Uterus (tissue), 4 donors: Measurements from ENCODE around the gene ONECUT1. TPM values are rescaled to one million over a fixed set of nuclear protein-coding genes. Genes with fewer than 3 reads are reported as not detected.
A peak's percentile ranks its signal among the peaks of the same experiment; 100 is the strongest.

Experiments used
- DNase-seq, 2 donors: peaks; one replicate each; pipeline ENCODE4 v3.0.0-alpha.2; 2019 to 2020
- H3K27ac ChIP-seq, 2 donors: fragments of 200-600 bp; sonication (generic); 1 replicate in 1 of 2; 2 replicates in 1 of 2; pipeline ENCODE4 v1.5.1; 2016 to 2018
- H3K27me3 ChIP-seq, 2 donors: fragments of 200-600 bp; sonication (generic); one replicate each; pipeline ENCODE4 v1.5.1; 2018 to 2019; ENCODE audit warnings: control low read depth in 1 of 2
- H3K36me3 ChIP-seq, 2 donors: fragments of 200-600 bp; sonication (generic); one replicate each; pipeline ENCODE4 v1.5.1; 2019; ENCODE audit warnings: control low read depth in 1 of 2
- H3K4me1 ChIP-seq, 2 donors: fragments of 200-600 bp; sonication (generic); one replicate each; pipeline ENCODE4 v1.5.1; 2018 to 2019; ENCODE audit warnings: control low read depth in 1 of 2
- H3K4me3 ChIP-seq, 2 donors: fragments of 200-600 bp; sonication (generic); 1 replicate in 1 of 2; 2 replicates in 1 of 2; pipeline ENCODE4 v1.5.1; 2018 to 2019; ENCODE audit warnings: mild to moderate bottlenecking in 1 of 2
- H3K9me3 ChIP-seq, 2 donors: fragments of 200-600 bp; sonication (generic); one replicate each; pipeline ENCODE4 v1.5.1; 2019; ENCODE audit warnings: control low read depth in 1 of 2
- CTCF ChIP-seq, 4 experiments: fragments of 200-600 bp in 2 of 4; fragments of 450-650 bp in 2 of 4; sonication (generic) in 2 of 4; IDR thresholded peaks; one replicate each; pipeline ENCODE4 v1.5.1; 2016 to 2019; ENCODE audit warnings: antibody characterized with exemption in 4 of 4, mild to moderate bottlenecking in 2 of 4, moderate library complexity in 1 of 4
- POLR2A ChIP-seq, 2 donors: fragments of 450-650 bp; IDR thresholded peaks; one replicate each; pipeline ENCODE4 v1.6.1; 2016; ENCODE audit warnings: antibody characterized with exemption in 2 of 2, mild to moderate bottlenecking in 1 of 2, moderate library complexity in 1 of 2
- intact Hi-C: fragments of 100-400 bp; cut with DNase I; formaldehyde crosslinking; loops from one replicate; pipeline ENCODE4 v1.15.1; 2023; ENCODE audit warnings: low total_unique reads
- total RNA-seq, 4 donors: library from RNA; depleted of rRNA in 3 of 4; stranded (reverse); fragments of >200 nt in 3 of 4; gene quantifications; one replicate each; pipeline versions ENCODE4 v1.1.0 to v1.2.4, GENCODE V29; 2014 to 2023
- donor health status: DM: yes; HTN: yes; CAD: no.

Gene ONECUT1
- total RNA-seq, 4 donors from 2014 or later = not detected

- H3K27me3 ChIP-seq = peaks cover 3 to 47% of the 10 kb centered on the region in 2 donors
- intact Hi-C loops = no loop called here
- H3K9me3 ChIP-seq = no peaks in the 10 kb centered on the region
- peaks cover 0 to 7% of the 10 kb centered on the region in 2 donors for H3K4me1 ChIP-seq
- no peaks in the 10 kb centered on the region for H3K36me3 ChIP-seq
- DNase-seq = peak in 1 of 2 donors; percentile 35
- H3K27ac ChIP-seq = no peak overlapping the region
- TF ChIP-seq POLR2A (IDR thresholded peaks at IDR 0.05) (no peak), CTCF (IDR thresholded peaks at IDR 0.05) (peak; percentile 55 to 73 (median 64))
- H3K4me3 ChIP-seq = no peak overlapping the region
These were observed 9.8 kb downstream of the ONECUT1 start for GRCh38 chr15:52780172-52780980.

DNA sequence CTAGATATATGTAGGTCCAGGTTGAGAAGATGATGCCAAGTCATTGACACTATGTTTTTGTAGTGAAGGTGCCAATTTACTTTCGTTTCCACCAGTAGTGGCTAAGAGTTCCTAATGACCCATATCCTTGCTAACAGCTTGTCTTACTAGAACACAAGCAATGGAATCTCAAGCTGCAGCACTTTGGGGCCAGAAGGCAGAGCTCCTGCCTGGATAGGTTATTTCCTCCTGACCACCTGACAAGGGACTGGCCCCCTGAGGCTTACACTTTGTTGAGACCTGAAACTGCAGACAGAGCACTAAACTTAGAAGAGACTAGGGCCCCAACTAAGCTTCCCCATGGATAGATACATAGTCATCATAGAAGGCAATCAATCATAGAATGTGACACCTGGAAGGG, 11.7 kb downstream of the ONECUT1 start:
- TF ChIP-seq POLR2A (IDR thresholded peaks at IDR 0.05) = no peak
- no peak for TF ChIP-seq CTCF (IDR thresholded peaks at IDR 0.05)
- Histone ChIP-seq H3K4me3 (no peak overlapping the region), H3K27ac (no peak overlapping the region), H3K4me1 (no peaks in the 10 kb centered on the region), H3K27me3 (peaks cover 0 to 31% of the 10 kb centered on the region in 2 donors), H3K9me3 (no peaks in the 10 kb centered on the region), H3K36me3 (no peaks in the 10 kb centered on the region)
- DNase-seq = no peak
- intact Hi-C loops = no loop called here

DNA sequence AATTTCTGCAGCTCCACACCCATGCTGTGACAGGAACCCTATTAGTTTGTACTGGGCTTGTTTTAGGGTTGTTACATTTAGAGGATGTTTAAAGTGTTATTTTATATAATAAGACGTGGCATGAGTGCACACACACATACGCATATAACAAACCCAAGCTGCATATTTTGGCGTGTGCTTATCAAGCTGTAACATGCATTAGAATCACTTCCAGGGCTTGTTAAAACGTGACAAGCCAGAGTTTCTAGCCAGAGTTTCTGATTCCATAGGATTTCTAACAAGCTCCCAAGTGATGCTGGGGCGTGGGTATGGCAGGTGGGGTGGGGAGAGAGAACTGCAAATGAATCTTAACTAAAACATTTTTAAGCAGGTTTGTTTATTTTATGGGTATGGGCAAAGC, 17.4 kb downstream of the ONECUT1 start:
- intact Hi-C loops = no loop called here

DNA sequence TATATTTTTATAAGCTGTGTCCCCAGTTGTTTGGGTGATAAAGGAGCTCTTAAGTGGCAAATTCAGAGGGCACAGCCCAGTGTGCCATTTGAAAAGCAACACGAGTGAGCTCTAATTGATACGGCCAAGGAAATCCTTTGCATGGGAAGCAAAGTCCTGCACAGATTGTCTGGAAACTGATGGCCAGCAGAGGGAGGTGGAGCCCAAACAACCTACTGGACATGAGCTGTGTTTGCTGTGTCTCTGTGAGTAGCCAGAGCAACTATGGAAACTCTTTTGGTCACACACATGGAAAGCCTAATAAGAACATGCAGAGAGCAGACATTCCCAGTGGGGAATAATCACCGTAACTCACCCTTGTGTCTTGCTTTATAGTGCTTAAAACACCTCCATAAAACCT, 24.4 kb downstream of the ONECUT1 start:
- H3K4me3 ChIP-seq = no peak overlapping the region
- no peaks in the 10 kb centered on the region for H3K4me1 ChIP-seq
- intact Hi-C loops = no loop called here
- H3K36me3 ChIP-seq = no peaks in the 10 kb centered on the region
- DNase-seq = no peak
- H3K27me3 ChIP-seq = peaks cover 0 to 3% of the 10 kb centered on the region in 2 donors
- TF ChIP-seq CTCF (IDR thresholded peaks at IDR 0.05) (no peak), POLR2A (IDR thresholded peaks at IDR 0.05) (no peak)
- H3K9me3 ChIP-seq = no peaks in the 10 kb centered on the region
- no peak overlapping the region for H3K27ac ChIP-seq

More for the DNA sequence above, 17.4 kb downstream of the ONECUT1 start:
- no peak overlapping the region for H3K4me3 ChIP-seq
- no peak overlapping the region for H3K27ac ChIP-seq
- DNase-seq = no peak
- H3K27me3 ChIP-seq = peaks cover 0 to 3% of the 10 kb centered on the region in 2 donors
- TF ChIP-seq CTCF (IDR thresholded peaks at IDR 0.05) = no peak
- H3K4me1 ChIP-seq = no peaks in the 10 kb centered on the region
- H3K36me3 ChIP-seq = no peaks in the 10 kb centered on the region
- no peaks in the 10 kb centered on the region for H3K9me3 ChIP-seq

DNA sequence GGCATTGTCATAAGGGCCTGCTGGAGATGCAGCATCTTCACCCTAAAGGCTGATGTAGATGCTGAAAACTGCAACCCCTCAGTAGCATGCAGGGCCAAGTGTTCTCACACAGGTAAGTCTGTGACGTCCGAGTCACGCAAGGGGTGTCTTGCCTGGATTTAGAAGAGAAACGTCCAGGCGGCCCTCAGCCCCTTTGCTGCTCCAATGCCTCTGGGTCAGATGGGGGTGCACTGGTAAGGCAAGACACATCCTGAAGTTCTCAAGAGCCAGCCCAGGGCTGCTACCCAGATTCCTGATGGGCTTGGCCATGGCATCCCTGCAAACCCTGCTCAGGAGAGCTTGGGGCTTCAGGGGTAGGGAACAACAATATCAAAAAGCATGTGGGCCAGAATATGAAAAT, 25.4 kb downstream of the ONECUT1 start:
- no peak for DNase-seq
- Histone ChIP-seq H3K27me3 (peaks cover 0 to 3% of the 10 kb centered on the region in 2 donors), H3K4me1 (no peaks in the 10 kb centered on the region), H3K36me3 (no peaks in the 10 kb centered on the region), H3K9me3 (no peaks in the 10 kb centered on the region), H3K4me3 (no peak overlapping the region), H3K27ac (no peak overlapping the region)
- TF ChIP-seq CTCF (IDR thresholded peaks at IDR 0.05) (no peak), POLR2A (IDR thresholded peaks at IDR 0.05) (no peak)
- intact Hi-C loops = no loop called here
